Spleen (tissue), 11 donors: ENCODE measurements around the gene POU2F1. TPM values are rescaled to one million over a fixed set of nuclear protein-coding genes. Genes with fewer than 3 reads are reported as not detected.

Source experiments
- DNase-seq: peaks from one replicate; pipeline ENCODE4 v3.0.0-alpha.2; 2020
- H3K27ac ChIP-seq, 8 donors: fragments of 200-600 bp; sonication (generic) in 7 of 8; 1 replicate in 4 of 8; 2 replicates in 4 of 8; pipeline versions ENCODE4 v1.5.0 to v1.8.0; 2016 to 2021; ENCODE audit warnings: inconsistent platforms in 4 of 8, mild to moderate bottlenecking in 4 of 8, moderate library complexity in 1 of 8
- H3K27me3 ChIP-seq, 7 donors: fragments of 200-600 bp; sonication (generic) in 6 of 7; replicated peaks in 1 of 7; 1 replicate in 4 of 7; 2 replicates in 3 of 7; pipeline versions ENCODE4 v1.5.0 to v1.8.0; 2016 to 2021; ENCODE audit warnings: inconsistent platforms in 3 of 7, mild to moderate bottlenecking in 1 of 7
- H3K36me3 ChIP-seq, 6 donors: fragments of 200-600 bp; sonication (generic) in 5 of 6; 1 replicate in 4 of 6; 2 replicates in 2 of 6; pipeline versions ENCODE4 v1.5.0 to v1.8.0; 2016 to 2021; ENCODE audit warnings: inconsistent platforms in 2 of 6
- H3K4me1 ChIP-seq, 6 donors: fragments of 200-600 bp; sonication (generic) in 5 of 6; 1 replicate in 3 of 6; 2 replicates in 3 of 6; pipeline versions ENCODE4 v1.5.0 to v1.8.0; 2016 to 2021; ENCODE audit warnings: inconsistent platforms in 3 of 6
- H3K4me3 ChIP-seq, 8 donors: fragments of 200-600 bp; sonication (generic) in 7 of 8; 1 replicate in 4 of 8; 2 replicates in 4 of 8; pipeline versions ENCODE4 v1.5.0 to v1.8.0; 2016 to 2021; ENCODE audit warnings: inconsistent platforms in 4 of 8, mild to moderate bottlenecking in 4 of 8, moderate library complexity in 2 of 8
- H3K9me3 ChIP-seq, 8 donors: fragments of 200-600 bp; sonication (generic) in 7 of 8; 1 replicate in 4 of 8; 2 replicates in 4 of 8; pipeline versions ENCODE4 v1.5.0 to v1.8.0; 2016 to 2021; ENCODE audit warnings: inconsistent platforms in 4 of 8
- CTCF ChIP-seq, 11 experiments: fragments of 200-600 bp in 7 of 11; fragments of 450-650 bp in 4 of 11; sonication (generic) in 4 of 11; IDR thresholded peaks in 8 of 11; conservative IDR thresholded peaks in 3 of 11; 1 replicate in 7 of 11; 2 replicates in 4 of 11; pipeline versions ENCODE4 v1.4.0 to v1.8.0; 2016 to 2021; ENCODE audit warnings: antibody characterized with exemption in 11 of 11, inconsistent platforms in 4 of 11, mild to moderate bottlenecking in 1 of 11
- POLR2A ChIP-seq, 3 donors: fragments of 450-650 bp; IDR thresholded peaks; one replicate each; pipeline ENCODE4 v1.5.1; 2017; ENCODE audit warnings: antibody characterized with exemption in 3 of 3, mild to moderate bottlenecking in 1 of 3
- POLR2AphosphoS5 ChIP-seq, 3 donors: sonication (generic); formaldehyde crosslinking; IDR thresholded peaks; one replicate each; pipeline ENCODE4 v1.5.1; 2017; ENCODE audit warnings: antibody characterized with exemption in 3 of 3
- WGBS, 5 donors: extraction: QIAGEN DNeasy Blood & Tissue Kit in 3 of 5; methylation state at CpG; one replicate each; pipeline versions ENCODE4 v1.1.5 to v1.1.7; 2013 to 2018; 5-methylcytosine and 5-hydroxymethylcytosine counted together
- intact Hi-C: fragments of 100-400 bp; cut with DNase I; formaldehyde crosslinking; loops from one replicate; pipeline ENCODE4 v1.15.0; 2023; ENCODE audit warnings: low total_unique reads
- polyA plus RNA-seq, 3 donors: library from polyadenylated mRNA; stranded (reverse); fragments of 200-250 nt; gene quantifications; one replicate each; pipeline ENCODE4 v1.2.1, GENCODE V29; 2013
- total RNA-seq, 7 donors: library from RNA; depleted of rRNA in 3 of 7; stranded (reverse); fragments of >200 nt in 3 of 7; fragmentation: NEBNext Ultra II Directional in 4 of 7; extraction: Animal tissue kit (Norgen Biotek cat#: 25700) in 4 of 7; gene quantifications; one replicate each; pipeline versions ENCODE4 v1.1.0 to v1.2.1, GENCODE V29; 2016 to 2021
- donor health status: healthy with polysubstance abuse.
- donor health status: DM: no; HTN: no; CAD: no; lungs with moderate emphysema.
- donor health status: DM: no; HTN: no; CAD: no.
- donor health status: Bipolar disorder and iron deficiency.
- donor health status: healthy.
- donor health status: DM: no; HTN: no; CAD: no.
- donor health status: DM: yes; HTN: yes; CAD: no.

POU2F1 gene
- total and polyA plus RNA-seq, 10 donors = 1.8 to 60.3 (median 27.4) TPM

GRCh38 chr1:167404161-167404888 lies 183.6 kb downstream of the POU2F1 start:
- peaks cover 0 to 3% (median 0%) of the 10 kb centered on the region in 6 donors for H3K4me1 ChIP-seq
- H3K27me3 ChIP-seq = no peaks in the 10 kb centered on the region
- no peak overlapping the region for H3K27ac ChIP-seq
- no peak for DNase-seq
- intact Hi-C loops = loop anchor here (5.0 kb wide), 1 partner anchor 128 kb away; no protein-coding TSS in a partner anchor
- TF ChIP-seq POLR2AphosphoS5 (IDR thresholded peaks at IDR 0.05) (no peak), CTCF (IDR thresholded peaks at IDR 0.05 in 8 of 11, conservative IDR thresholded peaks at IDR 0.05 in 3 of 11) (no peak), POLR2A (IDR thresholded peaks at IDR 0.05) (no peak)
- H3K4me3 ChIP-seq = no peak overlapping the region
- 70 to 77% (median 76%) methylated on average over 4 of the region's 4 CpGs for WGBS, 5 donors
- peaks cover 0 to 92% (median 20%) of the 10 kb centered on the region in 6 donors for H3K36me3 ChIP-seq
- H3K9me3 ChIP-seq = no peaks in the 10 kb centered on the region

- H3K27me3 ChIP-seq = no peaks in the 10 kb centered on the region
- H3K4me3 ChIP-seq = no peak overlapping the region
- 85 to 97% (median 92%) methylated on average over 3 of the region's 3 CpGs for WGBS, 5 donors
- H3K9me3 ChIP-seq = no peaks in the 10 kb centered on the region
- intact Hi-C loops = loop anchor here (5.0 kb wide), 1 partner anchor 127 kb away; no protein-coding TSS in a partner anchor
- peaks cover 0 to 89% (median 20%) of the 10 kb centered on the region in 6 donors for H3K36me3 ChIP-seq
- peaks cover 0 to 3% (median 0%) of the 10 kb centered on the region in 6 donors for H3K4me1 ChIP-seq
- no peak for TF ChIP-seq POLR2AphosphoS5 (IDR thresholded peaks at IDR 0.05)
- TF ChIP-seq CTCF (IDR thresholded peaks at IDR 0.05 in 8 of 11, conservative IDR thresholded peaks at IDR 0.05 in 3 of 11) = no peak
- TF ChIP-seq POLR2A (IDR thresholded peaks at IDR 0.05) = no peak
- H3K27ac ChIP-seq = no peak overlapping the region
- DNase-seq = no peak
Observed at GRCh38 chr1:167404908-167405307, 184.2 kb downstream of the POU2F1 start.

GRCh38 chr1:167408355-167408754 lies 187.7 kb downstream of the POU2F1 start:
- DNase-seq = no peak
- Histone ChIP-seq H3K27me3 (no peaks in the 10 kb centered on the region), H3K9me3 (no peaks in the 10 kb centered on the region), H3K36me3 (peaks cover 0 to 90% (median 21%) of the 10 kb centered on the region in 6 donors), H3K4me3 (no peak overlapping the region), H3K4me1 (no peaks in the 10 kb centered on the region), H3K27ac (no peak overlapping the region)
- TF ChIP-seq CTCF (IDR thresholded peaks at IDR 0.05 in 8 of 11, conservative IDR thresholded peaks at IDR 0.05 in 3 of 11) (no peak), POLR2A (IDR thresholded peaks at IDR 0.05) (no peak), POLR2AphosphoS5 (IDR thresholded peaks at IDR 0.05) (no peak)
- intact Hi-C loops = no loop called here
- WGBS, 5 donors = 92 to 100% (median 96%) methylated on average over 1 of the region's 1 CpG

GRCh38 chr1:167409183-167409582 lies 188.5 kb downstream of the POU2F1 start:
- intact Hi-C loops = no loop called here
- TF ChIP-seq POLR2A (IDR thresholded peaks at IDR 0.05) (no peak), CTCF (IDR thresholded peaks at IDR 0.05 in 8 of 11, conservative IDR thresholded peaks at IDR 0.05 in 3 of 11) (no peak), POLR2AphosphoS5 (IDR thresholded peaks at IDR 0.05) (no peak)
- WGBS, 5 donors = 85 to 100% (median 97%) methylated on average over 1 of the region's 1 CpG

More at GRCh38 chr1:167409183-167409582, 188.5 kb downstream of the POU2F1 start:
- Histone ChIP-seq H3K9me3 (no peaks in the 10 kb centered on the region), H3K4me1 (no peaks in the 10 kb centered on the region), H3K27ac (no peak overlapping the region), H3K27me3 (no peaks in the 10 kb centered on the region), H3K4me3 (no peak overlapping the region), H3K36me3 (peaks cover 0 to 90% (median 25%) of the 10 kb centered on the region in 6 donors)
- DNase-seq = no peak
